HEK293T (cell line): ENCODE results near the gene RAB44.

Experiments used
- CTCF ChIA-PET: fragments of 350-600 bp; formaldehyde crosslinking; extraction: SDS; loops from one replicate; lab custom pipeline; 2021; ENCODE audit warnings: antibody characterized with exemption, inconsistent platforms; lab: Yijun Ruan, JAX
- POLR2A ChIA-PET: fragments of 350-600 bp; formaldehyde crosslinking; extraction: SDS; loops from one replicate; lab custom pipeline; 2020; ENCODE audit warnings: antibody characterized with exemption, inconsistent platforms; lab: Yijun Ruan, JAX
- DNase-seq: peaks from one replicate; pipeline ENCODE4 v3.0.0; 2012; ENCODE audit warnings: mixed read lengths; ENCODE audit errors: extremely low spot score
- ARNT ChIP-seq: fragments of 450-650 bp; IDR thresholded peaks from 2 replicates; pipeline ENCODE4 v1.6.1; 2017; ENCODE audit warnings: mild to moderate bottlenecking
- BHLHE40 ChIP-seq: fragments of 450-650 bp; IDR thresholded peaks from 2 replicates; pipeline ENCODE4 v1.6.1; 2016; ENCODE audit warnings: mild to moderate bottlenecking, moderate library complexity, borderline replicate concordance
- CTBP1 ChIP-seq: fragments of 450-650 bp; IDR thresholded peaks from 2 replicates; pipeline ENCODE4 v1.6.1; 2016; ENCODE audit warnings: borderline replicate concordance
- ELF4 ChIP-seq: fragments of 450-650 bp; IDR thresholded peaks from 2 replicates; pipeline ENCODE4 v1.6.1; 2017; ENCODE audit warnings: antibody characterized with exemption
- FOXA1 ChIP-seq: fragments of 450-650 bp; IDR thresholded peaks from 2 replicates; pipeline ENCODE4 v1.6.1; 2016; ENCODE audit warnings: mild to moderate bottlenecking
- FOXK2 ChIP-seq: fragments of 450-650 bp; IDR thresholded peaks from 2 replicates; pipeline ENCODE4 v1.6.1; 2016; ENCODE audit warnings: mild to moderate bottlenecking
- FOXM1 ChIP-seq: fragments of 450-650 bp; IDR thresholded peaks from 2 replicates; pipeline ENCODE4 v1.6.1; 2017; ENCODE audit warnings: mild to moderate bottlenecking, borderline replicate concordance
- HDGF ChIP-seq: fragments of 450-650 bp; IDR thresholded peaks from 2 replicates; pipeline ENCODE4 v1.6.1; 2017; ENCODE audit warnings: antibody characterized with exemption, borderline replicate concordance
- L3MBTL2 ChIP-seq: fragments of 450-650 bp; conservative IDR thresholded peaks from 2 replicates; pipeline ENCODE4 v1.6.1; 2016; ENCODE audit warnings: mild to moderate bottlenecking
- LEF1 ChIP-seq: fragments of 450-650 bp; IDR thresholded peaks from 2 replicates; pipeline ENCODE4 v1.6.1; 2017; ENCODE audit warnings: mild to moderate bottlenecking, borderline replicate concordance
- NFRKB ChIP-seq: fragments of 450-650 bp; IDR thresholded peaks from 2 replicates; pipeline ENCODE4 v1.6.1; 2016; ENCODE audit warnings: mild to moderate bottlenecking, moderate library complexity
- SP1 ChIP-seq: fragments of 450-650 bp; IDR thresholded peaks from 2 replicates; pipeline ENCODE4 v1.6.1; 2017
- SUZ12 ChIP-seq: fragments of 450-650 bp; IDR thresholded peaks from 2 replicates; pipeline ENCODE4 v1.6.1; 2016; ENCODE audit warnings: mild to moderate bottlenecking
- TARDBP ChIP-seq: fragments of 450-650 bp; IDR thresholded peaks from 2 replicates; pipeline ENCODE4 v1.6.1; 2016
- ZNF384 ChIP-seq: fragments of 450-650 bp; IDR thresholded peaks from 2 replicates; pipeline ENCODE4 v1.6.1; 2016
- TF ChIP-seq, protein P1 (sequence below): fragments of 450-650 bp; IDR thresholded peaks from 2 replicates; pipeline ENCODE4 v1.6.1; 2016

Gene RAB44

DNA sequence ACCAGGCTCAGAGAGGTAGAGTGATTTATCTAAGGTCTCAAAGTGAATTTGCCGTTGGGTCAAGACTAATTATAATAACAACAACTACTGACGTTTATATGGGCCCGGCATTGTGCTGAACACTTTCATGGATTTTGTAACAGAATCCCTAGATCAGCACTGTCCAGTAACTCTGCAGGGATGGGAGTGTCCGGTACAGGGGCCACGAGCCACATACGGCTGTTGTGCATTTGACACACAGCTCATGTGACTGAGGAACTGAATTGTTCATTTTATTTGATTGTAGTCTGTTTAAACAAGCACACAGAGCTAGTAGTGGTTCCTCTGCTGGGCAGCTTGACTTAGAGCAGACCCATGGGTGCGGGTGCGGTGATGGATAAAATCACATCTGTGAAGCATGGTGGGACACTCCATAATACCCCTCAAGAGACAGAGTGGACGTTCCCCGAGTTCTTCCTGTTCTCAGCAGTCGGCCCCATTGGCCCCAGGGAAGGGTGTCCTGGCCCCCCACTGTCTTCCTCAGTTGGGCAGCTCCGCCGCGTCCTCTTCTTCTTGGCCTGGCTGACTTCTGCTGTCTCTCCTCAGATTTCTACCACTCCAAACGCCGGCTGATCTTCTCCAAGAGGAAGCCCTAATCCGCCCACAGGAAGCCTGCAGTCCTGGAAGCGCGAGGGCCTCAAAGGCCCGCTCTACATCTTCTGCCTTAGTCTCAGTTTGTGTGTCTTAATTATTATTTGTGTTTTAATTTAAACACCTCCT, 12.3 kb upstream of the RAB44 start:
- POLR2A ChIA-PET: no interaction called here
- CTCF ChIA-PET: interaction anchor here (0.6 to 1.0 kb wide), 2 partner anchors 24 to 70 kb away, joined by 3 to 4 read pairs; no protein-coding TSS in a partner anchor
- TF ChIP-seq ARNT (no peak), FOXA1 (no peak), CTBP1 (no peak), LEF1 (no peak), BHLHE40 (no peak), SUZ12 (no peak), TARDBP (no peak), FOXK2 (no peak), FOXM1 (no peak)

DNA sequence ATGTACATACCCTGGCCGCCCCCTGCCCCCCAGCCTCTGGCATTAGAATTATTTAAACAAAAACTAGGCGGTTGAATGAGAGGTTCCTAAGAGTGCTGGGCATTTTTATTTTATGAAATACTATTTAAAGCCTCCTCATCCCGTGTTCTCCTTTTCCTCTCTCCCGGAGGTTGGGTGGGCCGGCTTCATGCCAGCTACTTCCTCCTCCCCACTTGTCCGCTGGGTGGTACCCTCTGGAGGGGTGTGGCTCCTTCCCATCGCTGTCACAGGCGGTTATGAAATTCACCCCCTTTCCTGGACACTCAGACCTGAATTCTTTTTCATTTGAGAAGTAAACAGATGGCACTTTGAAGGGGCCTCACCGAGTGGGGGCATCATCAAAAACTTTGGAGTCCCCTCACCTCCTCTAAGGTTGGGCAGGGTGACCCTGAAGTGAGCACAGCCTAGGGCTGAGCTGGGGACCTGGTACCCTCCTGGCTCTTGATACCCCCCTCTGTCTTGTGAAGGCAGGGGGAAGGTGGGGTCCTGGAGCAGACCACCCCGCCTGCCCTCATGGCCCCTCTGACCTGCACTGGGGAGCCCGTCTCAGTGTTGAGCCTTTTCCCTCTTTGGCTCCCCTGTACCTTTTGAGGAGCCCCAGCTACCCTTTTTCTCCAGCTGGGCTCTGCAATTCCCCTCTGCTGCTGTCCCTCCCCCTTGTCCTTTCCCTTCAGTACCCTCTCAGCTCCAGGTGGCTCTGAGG, 11.5 kb upstream of the RAB44 start:
- POLR2A ChIA-PET: no interaction called here
- DNase-seq: no peak
- TF ChIP-seq HDGF (no peak), ARNT (no peak), SUZ12 (no peak), ZNF384 (no peak), SP1 (no peak), FOXK2 (no peak), TARDBP (no peak), LEF1 (no peak), CTBP1 (no peak), L3MBTL2 (no peak), NFRKB (no peak)
- TF ChIP-seq, protein P1, sequence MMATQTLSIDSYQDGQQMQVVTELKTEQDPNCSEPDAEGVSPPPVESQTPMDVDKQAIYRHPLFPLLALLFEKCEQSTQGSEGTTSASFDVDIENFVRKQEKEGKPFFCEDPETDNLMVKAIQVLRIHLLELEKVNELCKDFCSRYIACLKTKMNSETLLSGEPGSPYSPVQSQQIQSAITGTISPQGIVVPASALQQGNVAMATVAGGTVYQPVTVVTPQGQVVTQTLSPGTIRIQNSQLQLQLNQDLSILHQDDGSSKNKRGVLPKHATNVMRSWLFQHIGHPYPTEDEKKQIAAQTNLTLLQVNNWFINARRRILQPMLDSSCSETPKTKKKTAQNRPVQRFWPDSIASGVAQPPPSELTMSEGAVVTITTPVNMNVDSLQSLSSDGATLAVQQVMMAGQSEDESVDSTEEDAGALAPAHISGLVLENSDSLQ: no peak
- CTCF ChIA-PET: interaction anchor here (0.6 to 1.0 kb wide), 2 partner anchors 23 to 56 kb away, joined by 3 to 4 read pairs; no protein-coding TSS in a partner anchor

More for the DNA sequence above, 12.3 kb upstream of the RAB44 start:
- DNase-seq: no peak

- POLR2A ChIA-PET: no interaction called here
- TF ChIP-seq BHLHE40: no peak
- TF ChIP-seq, protein P1: no peak
- no peak for TF ChIP-seq ARNT
- no peak for TF ChIP-seq SP1
- no peak for TF ChIP-seq ELF4
- TF ChIP-seq LEF1: no peak
- no peak for TF ChIP-seq TARDBP
- CTCF ChIA-PET: interaction anchor here (0.6 to 1.0 kb wide), 2 partner anchors 23 to 57 kb away, joined by 3 to 4 read pairs; no protein-coding TSS in a partner anchor
- DNase-seq: no peak
Measured at GRCh38 chr6:36686668-36687513, 10.7 kb upstream of the RAB44 start.

DNA sequence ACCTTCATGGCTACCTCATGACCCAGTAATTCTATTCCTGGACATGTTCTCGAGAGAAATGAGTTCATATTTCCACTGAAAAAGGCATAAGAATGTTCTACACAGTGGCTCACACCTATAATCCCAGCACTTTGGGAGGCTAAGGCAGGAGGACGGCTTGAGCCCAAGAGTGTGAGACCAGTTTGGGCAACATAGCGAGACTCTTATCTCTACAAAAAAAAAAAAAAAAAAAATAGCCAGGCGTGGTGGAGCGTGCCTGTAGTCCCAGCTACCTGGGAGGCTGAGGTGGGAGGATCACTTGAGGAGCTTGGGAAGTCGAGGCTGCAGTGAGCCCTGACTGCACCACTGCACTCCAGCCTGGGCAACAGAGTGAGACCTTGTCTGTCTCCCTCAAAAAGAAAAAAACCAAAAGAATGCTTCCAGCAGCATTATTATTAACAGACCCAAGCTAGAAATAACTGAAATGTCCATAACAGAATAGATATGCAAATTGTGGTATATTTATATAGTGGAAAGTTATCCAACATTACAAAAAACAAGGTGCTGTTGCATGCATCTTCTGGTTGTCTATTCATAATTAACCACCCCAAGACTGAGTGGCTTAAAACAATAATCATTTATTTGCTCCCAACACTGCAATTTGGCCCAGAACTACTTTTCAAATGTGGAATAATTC, 9.4 kb upstream of the RAB44 start:
- no peak for DNase-seq
- POLR2A ChIA-PET: interaction anchor here (1.7 kb wide), 1 partner anchor 9 kb away, joined by 8 read pairs; the partner anchor contains the start of gene CDKN1A
- TF ChIP-seq LEF1 (no peak), L3MBTL2 (no peak), SUZ12 (no peak)
- CTCF ChIA-PET: no interaction called here

- CTCF ChIA-PET: no interaction called here
- POLR2A ChIA-PET: interaction anchor here (1.7 kb wide), 1 partner anchor 9 kb away, joined by 8 read pairs; the partner anchor contains the start of gene CDKN1A
- no peak for TF ChIP-seq ZNF384
- no peak for DNase-seq
Measured at GRCh38 chr6:36688739-36689075, 8.9 kb upstream of the RAB44 start.

DNA sequence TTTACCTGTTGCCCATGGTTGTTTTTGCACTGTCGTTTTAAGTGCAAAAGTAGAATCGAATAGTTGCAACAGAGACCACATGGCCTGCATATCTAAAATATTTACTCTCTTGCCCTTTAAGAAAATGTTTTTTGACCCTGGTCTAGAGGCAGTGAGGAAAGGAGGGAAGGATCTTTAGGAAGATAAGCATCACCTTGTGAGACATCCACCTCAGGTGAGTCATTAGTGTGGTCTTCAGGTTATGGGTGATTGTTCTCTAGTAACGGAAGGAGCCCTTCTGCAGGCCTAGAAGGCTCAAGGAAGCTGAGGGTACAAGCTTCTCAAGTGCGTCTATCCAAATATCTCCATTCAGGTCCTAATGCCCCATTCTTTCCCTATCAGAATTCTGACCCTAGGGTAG, 6.6 kb upstream of the RAB44 start:
- no peak for TF ChIP-seq SP1
- POLR2A ChIA-PET: interaction anchor here (0.6 kb wide), 1 partner anchor 16 kb away, joined by 3 read pairs; no protein-coding TSS in a partner anchor
- CTCF ChIA-PET: interaction anchor here (0.9 kb wide), 1 partner anchor 10 kb away, joined by 3 read pairs; no protein-coding TSS in a partner anchor
- no peak for DNase-seq

GRCh38 chr6:36691612-36692011, 6.0 kb upstream of the RAB44 start:
- ChIA-PET CTCF (no interaction called here), POLR2A (no interaction called here)
- TF ChIP-seq SUZ12 (no peak), L3MBTL2 (no peak), HDGF (no peak), ARNT (no peak), NFRKB (no peak), FOXA1 (no peak), FOXK2 (no peak), ELF4 (no peak), FOXM1 (no peak), TARDBP (no peak), BHLHE40 (no peak), CTBP1 (no peak)
- TF ChIP-seq, protein P1: no peak
- no peak for DNase-seq
